Fibroblast of skin of right biceps (primary cell): ENCODE data around the gene GPC6.

Source experiments
- DNase-seq: peaks from one replicate; pipeline ENCODE4 v3.0.0-alpha.2; 2013

Gene GPC6

DNA sequence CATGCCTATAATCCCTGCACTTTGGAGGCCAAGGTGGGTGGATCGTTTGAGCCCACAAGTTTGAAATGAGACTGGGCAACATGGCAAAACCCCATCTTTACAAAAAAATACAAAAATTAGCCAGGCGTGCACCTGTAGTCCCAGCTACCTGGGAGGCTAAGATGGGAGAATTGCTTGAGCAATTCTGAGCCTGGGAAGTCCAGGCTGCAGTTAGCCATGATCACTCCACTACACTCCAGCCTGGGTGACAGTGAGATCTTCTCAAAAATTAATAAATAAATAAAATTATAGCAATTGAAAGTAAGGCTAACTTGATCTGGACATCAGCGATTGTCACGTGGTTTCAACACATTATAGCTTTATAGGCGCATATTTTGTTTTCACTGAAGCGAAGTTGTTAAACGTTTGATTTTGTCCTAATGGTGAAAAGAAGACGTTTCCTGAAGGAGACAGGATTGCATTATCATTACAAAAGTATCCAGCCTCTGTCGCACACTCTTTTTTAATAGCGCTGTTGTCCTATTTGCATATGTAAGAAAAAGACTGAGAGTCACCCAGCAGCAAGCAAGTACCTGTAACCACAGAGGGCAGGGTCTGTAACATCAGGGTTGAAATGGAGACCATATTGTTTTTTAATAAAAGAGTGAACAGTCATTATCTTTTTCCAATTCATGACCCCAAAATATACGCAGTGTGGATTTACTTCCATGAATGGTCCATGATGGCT is 917.2 kb downstream of the GPC6 start:
- DNase-seq, result no peak

DNA sequence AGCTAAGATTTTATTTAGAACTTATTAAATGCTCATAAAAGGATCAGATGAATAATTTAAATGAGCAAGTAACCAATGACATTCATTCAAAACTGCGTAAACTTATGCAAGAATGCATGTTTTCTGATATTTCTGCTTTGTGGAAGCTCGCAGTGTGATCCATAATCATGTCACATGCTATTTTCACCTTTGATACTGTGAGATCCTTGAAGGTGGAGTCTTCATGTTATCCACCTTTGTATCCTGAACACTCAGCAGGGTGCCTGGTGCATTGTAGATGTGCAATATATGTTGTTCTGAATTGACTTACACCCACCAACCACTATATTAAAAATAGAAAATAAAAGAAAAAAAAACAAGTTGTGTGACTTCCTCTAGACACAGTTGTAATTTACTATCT is 919.4 kb downstream of the GPC6 start:
- DNase-seq, result no peak

DNA sequence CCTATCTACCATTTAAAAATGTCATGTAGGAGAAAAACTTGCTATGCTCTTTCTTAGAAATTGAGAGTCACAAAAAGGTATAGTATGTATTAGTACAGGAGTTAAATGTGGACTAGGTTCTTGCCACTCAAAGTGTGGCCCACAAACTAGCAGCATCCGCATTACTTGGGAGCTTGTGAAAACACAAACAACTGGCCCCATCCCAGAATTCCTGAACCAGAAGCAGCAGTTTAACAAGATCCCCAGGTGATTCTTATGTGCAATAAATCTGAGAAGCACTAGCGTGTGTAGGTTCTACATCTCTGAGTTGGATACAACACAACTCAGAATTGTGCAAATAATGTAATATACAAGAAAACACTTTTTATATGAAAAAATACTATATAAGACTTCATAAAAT is 927.0 kb downstream of the GPC6 start:
- DNase-seq, result no peak

DNA sequence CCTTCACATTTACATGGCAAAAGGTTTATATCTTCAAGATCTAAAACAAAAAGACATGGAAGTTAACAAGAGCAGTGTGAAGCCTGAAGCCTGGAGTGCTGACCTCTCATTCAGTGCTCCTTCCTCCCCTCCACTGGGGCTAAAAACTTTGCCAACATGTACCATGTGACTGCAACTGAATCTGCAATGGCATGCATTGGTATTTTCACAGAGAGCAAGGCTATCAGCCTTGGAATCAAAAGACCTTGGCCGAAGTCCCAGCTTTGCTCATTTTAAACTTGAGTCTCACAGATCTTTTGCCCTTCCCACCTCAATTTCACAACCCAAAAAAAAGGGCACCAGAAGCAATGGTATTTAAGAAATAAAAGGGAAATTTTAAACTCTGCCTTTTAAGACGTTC is 927.8 kb downstream of the GPC6 start:
- DNase-seq, result peak; percentile 42

DNA sequence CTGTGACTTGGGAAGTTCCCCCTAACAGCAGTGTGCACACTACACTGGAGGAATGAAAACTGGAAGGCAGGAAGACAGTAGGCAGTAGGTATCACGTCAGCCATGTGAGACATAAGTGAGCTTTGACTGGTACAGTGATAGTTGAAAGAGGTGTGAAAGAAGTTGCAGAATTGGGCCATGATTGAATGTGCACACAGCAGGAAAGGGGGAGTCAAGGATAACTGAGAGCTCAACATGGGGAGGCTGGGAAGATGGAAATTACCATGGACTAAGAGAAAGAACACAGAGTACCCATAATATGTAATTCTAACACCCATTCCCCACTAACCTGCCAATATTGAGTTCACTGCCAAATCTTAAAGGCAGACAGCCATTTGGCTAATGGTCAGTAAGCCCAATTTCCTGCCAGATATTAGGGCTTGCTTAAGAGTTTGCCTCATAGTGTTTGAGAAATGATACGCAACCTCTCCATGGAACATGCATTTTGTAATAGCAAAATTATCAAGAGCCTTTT is 931.2 kb downstream of the GPC6 start:
- no peak for DNase-seq

DNA sequence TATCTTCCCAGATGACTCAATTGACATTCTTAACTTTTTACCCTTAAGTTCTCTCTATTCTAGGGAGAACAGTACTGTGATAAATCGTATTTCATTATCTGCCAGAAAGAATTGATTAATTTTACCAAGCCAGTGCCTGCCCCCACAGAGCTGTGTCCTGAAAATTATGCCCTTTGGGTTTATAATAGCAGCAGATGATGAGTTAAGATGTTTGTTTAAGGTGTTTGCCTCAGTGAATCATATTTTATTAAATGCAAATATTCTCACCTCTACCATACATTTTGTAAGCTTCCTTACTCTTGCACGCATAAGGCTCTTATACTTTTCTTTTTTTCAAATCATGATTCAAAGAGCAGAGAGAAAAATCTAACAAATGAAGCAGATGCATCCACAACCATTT is 934.3 kb downstream of the GPC6 start:
- no peak for DNase-seq

DNA sequence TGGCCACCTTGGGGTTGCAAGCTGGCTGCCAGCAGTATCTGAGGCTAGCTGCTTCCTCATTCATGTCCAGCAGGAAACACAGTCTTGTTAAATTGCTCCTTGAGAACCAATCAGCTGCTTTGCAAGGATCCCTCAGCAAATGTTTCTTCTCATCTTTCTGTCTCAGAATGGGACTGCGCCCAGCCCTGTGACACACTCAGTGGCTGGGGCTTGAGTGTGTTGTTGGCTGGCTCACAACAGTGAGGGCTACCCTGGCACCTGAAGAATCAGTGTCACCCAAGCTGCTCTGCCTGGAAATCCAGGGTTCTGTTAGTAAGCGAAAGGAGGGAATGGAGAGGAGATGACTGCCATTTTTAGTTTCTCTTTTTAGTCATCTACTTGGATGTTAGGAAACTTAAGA is 935.7 kb downstream of the GPC6 start:
- no peak for DNase-seq

DNA sequence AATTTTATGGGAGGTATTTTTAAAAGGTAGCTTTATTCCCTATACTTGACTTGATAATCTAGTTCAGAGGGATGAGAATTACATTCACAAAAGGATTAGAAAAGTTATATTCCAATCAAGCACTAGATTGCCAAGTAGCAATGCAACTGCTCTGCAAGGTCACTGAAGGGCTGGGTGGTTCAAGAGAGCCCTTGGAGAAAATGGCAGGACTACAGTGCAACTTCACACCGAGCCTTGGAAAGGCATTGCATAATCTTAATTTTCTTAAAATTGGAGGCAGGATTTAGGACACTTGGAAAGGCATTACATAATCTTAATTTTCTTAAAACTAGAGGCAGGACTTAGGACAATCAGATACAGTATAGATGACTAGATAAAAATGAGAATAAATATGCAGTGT is 936.9 kb downstream of the GPC6 start:
- DNase-seq, result no peak

DNA sequence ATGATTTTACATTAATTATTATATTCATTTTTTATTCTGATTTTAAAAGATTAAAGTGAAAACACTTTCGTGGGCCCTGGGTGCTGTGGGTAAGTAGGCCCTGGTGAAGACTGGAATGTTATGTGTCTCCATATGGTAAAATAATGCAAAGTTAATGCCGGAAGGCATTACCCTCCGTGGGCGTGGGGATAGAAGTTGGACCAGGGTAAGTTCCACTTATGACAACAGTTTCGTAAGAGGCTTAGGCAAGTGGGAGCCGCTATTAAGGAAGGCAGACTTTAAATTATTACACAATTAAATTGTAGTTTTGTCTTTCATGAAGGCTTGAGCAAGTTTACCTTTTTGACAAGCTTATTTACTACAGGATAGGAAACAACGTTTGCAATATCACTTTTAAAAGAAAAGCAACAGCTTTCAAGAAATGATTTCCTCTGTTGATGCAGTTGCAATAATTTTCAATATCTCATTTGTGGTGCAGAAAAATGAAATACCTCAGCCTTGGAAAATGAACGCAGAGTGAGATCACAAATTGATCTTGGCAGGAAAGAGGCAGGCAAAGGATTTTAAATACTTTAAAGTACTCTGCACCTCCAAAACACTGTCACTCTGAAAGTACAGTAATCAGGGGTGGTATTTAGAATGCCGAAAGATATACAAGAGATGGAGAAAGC is 942.3 kb downstream of the GPC6 start:
- DNase-seq, result peak; percentile 45

DNA sequence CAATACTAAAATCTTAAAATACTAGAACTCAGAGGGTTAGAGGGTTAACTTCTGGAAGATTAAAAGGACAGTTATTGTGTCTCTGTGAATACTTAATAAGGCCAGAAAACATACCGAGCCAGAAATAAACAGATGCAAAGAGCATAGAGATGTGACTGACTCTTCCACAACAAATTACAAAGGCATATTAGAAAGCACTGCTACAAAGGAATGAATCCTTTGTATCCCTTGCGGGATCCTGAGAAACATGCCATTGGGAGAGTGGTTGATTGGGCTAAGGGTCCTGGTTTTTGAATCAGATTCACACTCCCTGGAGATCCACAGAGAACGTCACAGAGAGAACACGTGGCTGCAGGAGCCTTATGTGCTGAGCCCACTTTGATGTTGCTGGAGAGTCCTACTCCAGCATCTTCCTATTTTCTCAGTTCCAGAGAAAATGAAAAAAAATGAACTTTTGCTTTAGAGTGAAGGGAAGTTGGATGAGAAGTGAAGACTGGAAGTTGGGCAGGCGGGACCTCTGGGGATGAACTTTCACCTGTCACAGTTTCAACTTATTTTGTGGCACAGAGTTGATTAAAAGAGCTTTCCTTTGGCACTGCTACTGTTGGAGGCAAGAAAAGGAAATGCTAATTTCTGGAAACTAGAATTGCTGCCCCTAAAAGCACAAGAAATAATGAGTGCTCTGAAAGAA is 943.0 kb downstream of the GPC6 start:
- DNase-seq, result no peak

DNA sequence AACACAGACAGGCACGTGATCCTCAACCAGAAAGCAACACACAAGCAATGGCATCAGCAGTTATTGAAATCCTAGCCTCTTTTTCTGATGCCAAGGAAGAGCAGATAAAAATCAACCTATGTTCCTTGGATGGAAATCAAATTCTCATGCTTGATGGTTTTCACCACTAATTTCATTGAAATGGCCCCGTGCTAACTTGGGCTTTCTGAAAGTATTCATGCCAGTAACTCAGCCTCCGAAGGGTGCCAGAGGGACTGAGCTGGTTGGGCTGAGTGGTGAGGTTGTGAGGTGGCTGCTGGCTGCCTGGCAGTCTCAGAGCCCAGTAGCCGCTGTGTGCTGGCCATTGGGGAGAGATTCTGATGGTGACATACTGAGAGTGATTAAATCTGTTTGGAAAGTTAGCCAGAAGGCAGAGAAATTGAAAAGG is 943.6 kb downstream of the GPC6 start:
- no peak for DNase-seq

DNA sequence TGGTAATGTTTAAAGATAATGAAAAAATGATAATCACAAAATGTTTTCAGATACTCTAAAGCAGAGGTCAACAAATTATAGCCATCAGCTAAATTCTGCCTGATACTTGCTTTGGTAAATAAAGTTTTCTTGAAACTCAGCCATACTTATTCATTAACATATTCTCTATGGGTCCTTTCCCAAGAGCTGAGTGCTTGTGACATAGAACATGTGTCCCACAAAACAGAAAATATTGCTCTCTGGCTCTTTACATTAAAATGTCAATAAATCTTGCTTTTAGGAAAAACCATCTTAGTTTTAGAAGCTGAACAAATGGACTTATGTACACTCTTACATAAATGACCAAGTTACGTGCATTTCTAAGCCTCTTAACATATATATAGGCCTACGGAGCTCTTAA is 945.8 kb downstream of the GPC6 start:
- DNase-seq, result no peak

DNA sequence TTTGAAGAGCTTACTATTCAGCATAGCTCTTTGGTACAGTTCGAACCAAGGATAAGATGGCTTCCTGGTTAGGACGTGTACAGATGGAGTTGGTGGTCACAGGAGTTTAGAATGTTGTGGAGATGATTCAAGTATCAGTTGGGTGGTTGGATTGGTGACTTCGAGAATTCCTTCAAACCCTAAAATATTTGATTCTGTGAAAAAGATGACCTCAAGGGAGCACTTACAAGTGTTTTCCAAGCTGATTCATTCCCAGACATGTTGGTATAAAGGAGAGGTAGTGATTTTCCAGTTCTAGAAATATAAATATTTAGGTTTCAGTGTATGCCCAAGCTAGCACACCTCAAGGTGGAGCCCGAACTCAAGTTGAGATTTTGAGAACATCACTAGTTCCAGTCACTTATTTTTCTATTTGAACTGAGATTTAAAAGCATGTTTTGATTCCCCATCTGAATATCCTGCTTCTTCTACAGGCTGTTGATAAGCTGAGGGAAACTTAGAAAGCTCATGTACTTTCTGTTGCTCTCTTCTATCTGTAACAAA is 946.8 kb downstream of the GPC6 start:
- DNase-seq, result peak; percentile 87

DNA sequence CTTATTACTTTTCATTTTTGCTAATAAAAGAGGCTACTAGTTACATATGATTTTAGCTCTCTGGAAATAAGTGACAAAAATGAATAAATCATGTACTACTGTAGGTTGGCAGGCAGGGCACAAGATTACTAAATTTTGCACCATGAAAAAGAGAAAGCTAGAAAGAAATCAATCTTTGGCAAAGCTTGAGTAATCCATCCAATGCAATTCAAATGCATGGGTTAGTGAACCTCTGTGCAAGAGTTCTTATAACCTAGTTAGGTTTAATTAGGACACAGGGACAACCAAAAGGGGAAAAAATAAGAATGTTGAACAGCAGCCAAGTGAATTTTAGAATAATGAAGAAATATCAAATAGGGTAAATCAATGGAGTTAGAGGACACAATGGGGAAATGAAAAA is 947.4 kb downstream of the GPC6 start:
- DNase-seq, result no peak

DNA sequence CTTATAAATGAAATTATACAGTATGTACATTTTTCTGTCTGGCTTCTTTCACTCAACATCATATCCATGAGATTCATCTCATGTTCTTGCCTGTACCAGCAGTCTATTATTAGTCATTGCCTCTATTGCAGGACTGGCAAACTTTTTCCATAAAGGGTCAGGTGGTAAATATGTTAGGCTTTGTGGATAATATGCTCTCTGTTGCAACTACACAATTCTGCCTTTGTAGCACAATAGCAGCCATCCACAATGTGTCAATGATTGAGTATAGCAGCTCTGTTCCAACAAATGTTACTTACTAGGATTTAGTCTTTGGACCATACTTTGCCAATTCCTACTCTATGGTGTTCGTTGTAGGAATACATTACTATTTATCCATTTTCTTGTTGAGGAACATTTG is 948.5 kb downstream of the GPC6 start:
- DNase-seq, result no peak

DNA sequence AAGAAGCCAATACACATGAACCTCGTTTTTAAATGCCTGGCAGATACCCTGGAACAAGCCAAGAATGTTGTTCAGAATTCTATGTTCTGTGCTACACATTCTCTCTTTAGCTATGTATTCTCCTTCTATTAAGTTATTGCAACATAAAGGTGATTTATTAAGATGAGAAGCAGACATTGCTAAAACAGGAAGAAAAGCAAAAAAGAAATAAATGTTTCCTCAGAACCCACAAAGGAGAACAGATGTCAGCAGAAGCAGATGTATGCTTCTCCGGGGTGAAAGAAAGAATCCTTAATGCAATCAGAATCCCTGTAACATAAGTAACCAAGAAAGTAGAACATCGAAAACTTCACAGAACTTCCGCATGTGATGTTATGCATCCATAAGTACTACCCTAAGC is 950.0 kb downstream of the GPC6 start:
- peak; percentile 49 for DNase-seq

DNA sequence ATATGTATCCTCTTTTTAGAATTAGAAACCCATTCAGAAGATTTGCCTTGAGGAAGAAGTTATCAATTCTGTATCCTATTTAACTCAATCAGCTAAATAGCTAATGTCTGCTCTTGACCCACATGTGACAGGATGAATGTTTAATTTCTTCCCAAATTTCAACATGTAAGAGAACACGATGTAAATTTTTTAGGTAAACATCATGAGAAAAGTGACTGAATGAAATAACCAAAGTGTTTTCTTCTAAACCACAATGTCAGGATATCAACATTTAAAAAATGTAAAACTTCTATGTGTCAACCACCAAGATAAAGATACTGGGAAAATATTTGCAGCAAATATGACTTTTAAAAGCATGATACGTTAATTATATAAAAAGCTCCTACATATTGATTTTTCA is 950.4 kb downstream of the GPC6 start:
- no peak for DNase-seq

DNA sequence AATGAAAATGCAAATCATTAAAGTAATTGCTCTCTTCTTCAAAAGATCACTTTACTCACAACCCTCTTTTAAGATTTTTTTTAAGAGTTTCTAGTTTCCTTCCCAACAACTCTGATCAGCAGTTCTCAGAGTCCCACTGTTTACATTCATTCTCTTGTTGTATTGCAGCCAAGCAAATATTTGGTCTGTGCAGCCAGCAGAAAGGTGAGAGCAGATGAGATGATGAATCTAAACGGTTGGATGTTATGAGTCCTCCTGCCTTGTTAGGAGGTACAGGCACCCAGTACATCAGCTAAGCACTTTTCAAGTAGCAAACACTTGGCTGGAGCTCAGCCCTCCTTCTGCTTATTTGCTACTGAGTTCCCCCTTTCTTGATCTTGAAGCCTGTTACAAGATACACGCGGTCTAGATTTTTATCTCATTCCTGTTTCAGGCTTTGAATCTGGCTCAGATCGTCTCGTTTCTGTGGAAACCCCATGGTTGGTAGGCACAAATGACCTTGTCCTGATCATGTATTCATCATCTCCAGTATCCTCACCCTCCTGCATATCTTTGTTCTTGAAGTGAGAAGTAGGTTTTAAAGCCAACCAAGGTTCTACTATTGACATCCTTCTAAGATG is 952.1 kb downstream of the GPC6 start:
- no peak for DNase-seq

DNA sequence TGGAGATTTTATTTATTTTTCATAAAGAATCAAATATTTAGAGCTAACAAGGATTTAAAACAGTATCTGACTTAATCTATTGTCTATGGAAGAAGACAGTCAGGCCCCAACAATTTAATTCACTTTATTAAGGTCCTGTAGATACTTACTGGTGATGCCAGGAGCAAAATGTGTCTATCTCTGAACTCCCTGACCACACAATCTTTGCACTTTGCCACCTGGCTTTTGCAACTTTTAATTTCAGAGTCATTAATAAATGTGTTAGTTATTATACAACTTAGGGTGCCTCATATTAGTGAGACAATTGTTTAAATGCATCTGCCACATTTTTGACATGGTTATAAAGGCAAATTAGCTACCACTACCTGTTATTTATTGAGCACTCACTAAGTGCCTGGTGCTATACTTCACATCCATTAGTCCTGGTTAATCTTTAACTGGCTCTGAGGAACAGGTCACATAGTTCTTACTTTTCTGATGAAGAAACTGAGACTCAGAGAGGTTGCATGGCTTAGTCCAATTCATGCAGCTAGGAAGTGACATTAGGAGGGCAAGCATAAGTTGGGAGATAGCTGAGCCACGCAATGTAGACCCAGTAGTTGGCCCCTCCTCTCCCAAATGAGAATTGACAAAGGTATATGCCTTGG is 955.0 kb downstream of the GPC6 start:
- no peak for DNase-seq

DNA sequence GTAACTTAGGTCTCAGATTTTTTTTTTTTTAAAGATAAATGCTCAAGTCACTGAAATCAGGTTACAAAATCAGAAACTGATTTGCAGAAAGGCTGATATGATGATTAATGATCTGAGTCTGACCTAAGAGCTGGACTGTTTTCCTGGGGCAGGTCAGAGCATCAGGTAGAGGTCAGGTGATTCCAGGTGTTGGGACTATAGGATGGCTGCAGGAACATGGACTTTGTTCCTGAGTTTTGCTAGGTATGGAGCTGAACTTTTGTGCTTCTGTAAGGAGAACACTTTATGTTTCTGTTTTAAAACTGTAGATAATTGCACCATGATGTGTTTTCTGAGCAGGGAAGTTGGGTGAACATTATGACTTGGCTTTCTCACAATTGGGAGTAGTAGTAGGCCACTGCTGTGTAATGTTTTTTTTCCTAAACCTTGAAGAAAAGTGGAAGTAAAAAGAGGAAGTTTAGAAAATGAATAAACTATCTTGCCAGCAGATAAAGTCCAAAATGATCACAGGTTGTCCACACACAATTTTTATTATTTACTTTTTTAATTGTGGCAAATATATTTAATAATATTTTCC is 955.7 kb downstream of the GPC6 start:
- DNase-seq, result no peak

DNA sequence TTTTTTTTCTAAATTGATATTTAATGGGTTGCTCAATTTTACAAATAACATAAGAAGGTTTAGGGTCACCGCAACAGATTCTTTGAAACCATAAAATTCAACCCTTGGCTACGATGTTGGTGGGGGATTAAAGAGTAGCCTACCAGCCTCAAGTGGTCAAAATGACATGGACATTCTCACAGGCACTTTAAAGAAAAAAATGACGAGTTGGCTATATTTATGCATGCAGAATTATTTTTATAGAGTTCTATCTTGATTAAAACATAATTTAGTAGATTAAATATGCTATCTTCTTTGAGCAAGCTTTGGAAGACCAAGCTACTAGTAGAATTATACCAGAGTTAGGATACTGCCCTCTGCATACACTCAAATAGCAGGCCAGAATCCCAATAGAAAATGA is 959.9 kb downstream of the GPC6 start:
- DNase-seq, result no peak

DNA sequence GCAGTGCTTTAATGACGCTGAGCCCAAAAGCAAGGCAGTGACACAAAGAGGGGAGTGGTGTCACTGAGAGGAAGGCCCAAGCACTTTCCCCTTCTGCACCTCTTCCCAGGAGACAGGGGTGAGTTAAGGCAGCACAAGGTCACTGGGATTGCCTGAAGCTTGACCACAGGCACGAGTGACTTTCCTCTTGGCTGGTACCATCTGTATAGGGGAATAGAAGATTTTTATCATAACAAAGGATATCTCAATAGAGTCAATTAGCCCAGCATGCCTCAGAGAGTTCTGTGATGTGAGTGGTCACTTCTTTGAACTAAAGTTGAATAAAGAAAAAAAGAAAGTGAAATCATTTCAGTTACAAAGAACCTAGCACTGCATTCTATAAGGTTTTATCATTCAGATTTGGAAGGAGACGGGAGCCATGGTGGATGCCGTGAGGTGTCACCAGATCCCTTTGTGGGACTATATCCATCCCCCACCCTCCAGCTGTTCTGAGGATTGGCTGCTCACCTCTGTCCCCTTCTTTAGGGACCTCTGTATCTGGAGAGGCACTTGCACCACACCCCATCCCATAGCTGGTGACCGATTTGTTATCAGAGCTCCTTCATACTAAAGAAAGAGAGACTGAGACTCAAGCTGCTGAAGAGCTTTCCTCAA is 961.7 kb downstream of the GPC6 start:
- no peak for DNase-seq
